Heart left ventricle (tissue), 16 donors: ENCODE measurements around the gene ACTR1B. TPM values are rescaled to one million over a fixed set of nuclear protein-coding genes. Genes with fewer than 3 reads are reported as not detected.

Experiments used
- ATAC-seq, 4 donors: fragments of 200-7000 bp; cut with Tn5 transposase; one replicate each; pipeline ENCODE4 v1.9.1; 2020 to 2022; ENCODE audit warnings: moderate library complexity in 4 of 4, mild to moderate bottlenecking in 3 of 4, moderate number of reproducible peaks in 1 of 4
- DNase-seq, 5 donors: peaks; one replicate each; pipeline ENCODE4 v3.0.0-alpha.2; 2020
- H3K27ac ChIP-seq, 12 donors: fragments of 200-600 bp; sonication (generic) in 4 of 12; one replicate each; pipeline versions ENCODE4 v1.5.0 to v1.8.0; 2016 to 2022; ENCODE audit warnings: mild to moderate bottlenecking in 2 of 12
- H3K27me3 ChIP-seq, 9 donors: fragments of 200-600 bp; sonication (generic) in 2 of 9; one replicate each; pipeline versions ENCODE4 v1.5.1 to v1.8.0; 2016 to 2022; ENCODE audit warnings: mild to moderate bottlenecking in 3 of 9
- H3K36me3 ChIP-seq, 9 donors: fragments of 200-600 bp; sonication (generic) in 2 of 9; one replicate each; pipeline versions ENCODE4 v1.5.0 to v1.8.0; 2018 to 2022; ENCODE audit warnings: mild to moderate bottlenecking in 2 of 9
- H3K4me1 ChIP-seq, 12 donors: fragments of 200-600 bp; sonication (generic) in 4 of 12; one replicate each; pipeline versions ENCODE4 v1.5.0 to v1.8.0; 2016 to 2022; ENCODE audit warnings: mild to moderate bottlenecking in 3 of 12
- H3K4me3 ChIP-seq, 12 donors: fragments of 200-600 bp; sonication (generic) in 4 of 12; one replicate each; pipeline versions ENCODE4 v1.5.0 to v1.8.0; 2017 to 2022; ENCODE audit warnings: mild to moderate bottlenecking in 9 of 12, moderate library complexity in 4 of 12
- H3K9me3 ChIP-seq, 12 donors: fragments of 200-600 bp; sonication (generic) in 4 of 12; one replicate each; pipeline versions ENCODE4 v1.5.0 to v1.8.0; 2016 to 2022; ENCODE audit warnings: mild to moderate bottlenecking in 1 of 12
- CTCF ChIP-seq, 12 donors: fragments of 200-600 bp; sonication (generic) in 4 of 12; IDR thresholded peaks; one replicate each; pipeline versions ENCODE4 v1.5.0 to v1.8.0; 2018 to 2022; ENCODE audit warnings: antibody characterized with exemption in 12 of 12, mild to moderate bottlenecking in 5 of 12
- POLR2A ChIP-seq, 2 donors: fragments of 450-650 bp; IDR thresholded peaks; one replicate each; pipeline ENCODE4 v1.6.1; 2017; ENCODE audit warnings: antibody characterized with exemption in 2 of 2, mild to moderate bottlenecking in 2 of 2, moderate library complexity in 2 of 2
- WGBS, 4 donors: extraction: QIAGEN DNeasy Blood & Tissue Kit in 2 of 4; methylation state at CpG; one replicate each; pipeline versions ENCODE4 v1.1.5 to v1.1.7; 2013 to 2018; 5-methylcytosine and 5-hydroxymethylcytosine counted together
- intact Hi-C, 10 donors: fragments of 100-400 bp; cut with DNase I; formaldehyde crosslinking; loops; one replicate each; pipeline versions ENCODE4 v1.11.1 to v1.14.2; 2022
- polyA plus RNA-seq, 2 donors: library from polyadenylated mRNA; stranded (reverse); fragments of 200-250 nt; gene quantifications; one replicate each; pipeline ENCODE4 v1.2.3, GENCODE V29; 2013
- total RNA-seq, 9 donors: library from RNA; depleted of rRNA in 2 of 9; stranded (reverse); fragments of >200 nt in 2 of 9; fragmentation: NEBNext Ultra II Directional in 3 of 9; extraction: Animal tissue kit (Norgen Biotek cat#: 25700) in 3 of 9; gene quantifications; one replicate each; pipeline versions ENCODE4 v1.1.0 to v1.2.4, GENCODE V29; 2016 to 2023
- donor health status: ischemic (EF 13 %, LVEDD 7.1; RV severe dilation, severe dysfunction).
- donor health status: healthy with polysubstance abuse.
- donor health status: DM: no; HTN: yes; CAD: no.
- donor health status: DM: no; HTN: no; CAD: no.
- donor health status: ischemic (EF 25% LVEDD 6.9; RV normal size, moderate dysfunction).
- donor health status: ischemic (EF 25% LVEDD 5.7; RV mildly dilated, moderate dysfunction).
- donor health status: healthy.
- donor health status: DM: yes; HTN: yes; CAD: no.
- donor health status: ischemic (EF 35%, LVEDD 5.7; RV mildly dilated, moderate dysfunction).
- donor health status: nonischemic (EF 11% LVEDD 7.7; RV severe dilation, severe dysfunction).
- donor health status: DM: yes; HTN: yes; CAD: no.
- donor health status: PGD.
- donor health status: ischemic (EF 29% LVEDD 5.4; RV normal size, mild dysfunction).
- donor health status: nonischemic (EF 23%, LVEDD 6.1; RV moderate dilation, normal function).

ACTR1B gene
- total and polyA plus RNA-seq, 11 donors: 48.7 to 94.9 (median 74.9) TPM

GRCh38 chr2:97706112-97706511 lies 42.3 kb upstream of the ACTR1B start:
- 96 to 98% (median 97%) methylated on average over 13 of the region's 13 CpGs for WGBS, 4 donors
- ATAC-seq (no peak), DNase-seq (no peak)
- no peak for TF ChIP-seq CTCF (IDR thresholded peaks at IDR 0.05)
- no peak for TF ChIP-seq POLR2A (IDR thresholded peaks at IDR 0.05)
- no peak overlapping the region for H3K4me3 ChIP-seq
- H3K4me1 ChIP-seq: peaks cover 0 to 3% (median 0%) of the 10 kb centered on the region in 12 donors
- intact Hi-C loops: loop anchor here in 4 of 10 donors (5.0 to 10.0 kb wide), 2 partner anchors 41 to 679 kb away; no protein-coding TSS in a partner anchor
- no peaks in the 10 kb centered on the region for H3K9me3 ChIP-seq
- no peak overlapping the region for H3K27ac ChIP-seq
- no peaks in the 10 kb centered on the region for H3K36me3 ChIP-seq
- no peaks in the 10 kb centered on the region for H3K27me3 ChIP-seq

GRCh38 chr2:97704989-97705388 lies 41.1 kb upstream of the ACTR1B start:
- WGBS, 4 donors: 93 to 96% (median 94%) methylated on average over 5 of the region's 5 CpGs
- intact Hi-C loops: loop anchor here in 8 of 10 donors (5.0 to 10.0 kb wide), 5 partner anchors 37 to 682 kb away; no protein-coding TSS in a partner anchor
- ATAC-seq (no peak), DNase-seq (no peak)
- Histone ChIP-seq H3K9me3 (no peaks in the 10 kb centered on the region), H3K36me3 (no peaks in the 10 kb centered on the region), H3K4me1 (peaks cover 0 to 6% (median 0%) of the 10 kb centered on the region in 12 donors), H3K4me3 (no peak overlapping the region), H3K27me3 (no peaks in the 10 kb centered on the region), H3K27ac (no peak overlapping the region)
- TF ChIP-seq POLR2A (IDR thresholded peaks at IDR 0.05) (no peak), CTCF (IDR thresholded peaks at IDR 0.05) (no peak)

GRCh38 chr2:97703741-97704140 lies 39.9 kb upstream of the ACTR1B start:
- Histone ChIP-seq H3K4me3 (no peak overlapping the region), H3K27me3 (no peaks in the 10 kb centered on the region), H3K4me1 (peaks cover 0 to 2% (median 0%) of the 10 kb centered on the region in 12 donors), H3K36me3 (no peaks in the 10 kb centered on the region), H3K9me3 (no peaks in the 10 kb centered on the region), H3K27ac (no peak overlapping the region)
- ATAC-seq: no peak
- intact Hi-C loops: loop anchor here in 8 of 10 donors (2.0 to 10.0 kb wide), 6 partner anchors 39 to 684 kb away; no protein-coding TSS in a partner anchor
- 72 to 92% (median 89%) methylated on average over 3 of the region's 3 CpGs for WGBS, 4 donors
- no peak for DNase-seq
- TF ChIP-seq CTCF (IDR thresholded peaks at IDR 0.05): no peak

DNA sequence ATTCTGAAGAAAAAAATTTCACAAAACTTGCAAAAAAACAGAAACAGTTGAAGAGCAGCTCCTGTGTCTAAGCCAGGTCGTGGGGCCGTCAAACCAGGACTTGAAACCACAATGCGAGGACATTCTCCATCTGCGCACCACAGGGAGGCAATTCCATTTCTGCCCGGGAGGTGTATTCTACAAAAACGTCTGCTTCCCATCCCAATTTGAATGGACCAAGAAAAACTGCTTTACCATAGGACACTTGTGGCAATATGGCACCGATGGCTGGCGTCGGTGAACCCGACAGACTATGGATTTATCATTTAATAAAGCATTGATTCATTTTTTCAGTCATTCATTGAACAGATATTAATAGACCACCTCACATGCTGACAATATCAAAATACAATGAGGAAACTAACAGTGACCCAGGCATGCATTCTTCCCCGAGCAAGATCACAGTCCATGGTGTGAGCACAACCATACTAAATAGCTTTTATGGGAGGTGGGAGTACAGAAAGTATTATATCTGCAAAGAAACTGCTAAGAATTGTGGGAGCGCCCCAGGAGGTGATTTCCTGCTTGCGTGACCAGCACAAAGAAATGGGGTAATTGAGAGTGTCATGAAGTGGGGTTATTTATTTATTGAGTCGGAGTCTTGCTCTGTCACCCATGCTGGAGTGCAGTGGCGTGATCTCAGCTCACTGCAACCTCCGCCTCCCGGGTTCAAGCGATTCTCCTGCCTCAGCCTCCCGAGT lies 39.1 kb upstream of the ACTR1B start:
- H3K27me3 ChIP-seq: no peaks in the 10 kb centered on the region
- no peak for DNase-seq
- no peak overlapping the region for H3K4me3 ChIP-seq
- H3K36me3 ChIP-seq: no peaks in the 10 kb centered on the region
- WGBS, 4 donors: 94 to 95% (median 95%) methylated on average over 19 of the region's 19 CpGs
- no peak for ATAC-seq
- intact Hi-C loops: loop anchor here in 8 of 10 donors (2.0 to 10.0 kb wide), 6 partner anchors 39 to 684 kb away; no protein-coding TSS in a partner anchor
- no peaks in the 10 kb centered on the region for H3K9me3 ChIP-seq
- peaks cover 0 to 2% (median 0%) of the 10 kb centered on the region in 12 donors for H3K4me1 ChIP-seq
- no peak for TF ChIP-seq POLR2A (IDR thresholded peaks at IDR 0.05)
- no peak for TF ChIP-seq CTCF (IDR thresholded peaks at IDR 0.05)
- H3K27ac ChIP-seq: no peak overlapping the region
